ENCODE results near the gene EIF5A. TPM values are rescaled to one million over a fixed set of nuclear protein-coding genes. Genes with fewer than 3 reads are reported as not detected.

EIF5A gene
- total RNA-seq, 3 donors from 2014 or later (not counting 1 experiment from before 2014, with no cell fraction given): 483 to 608 (median 492) TPM

GRCh38 chr17:7348478-7349242 is 41.2 kb downstream of the EIF5A start:
- 92% methylated on average over 18 of the region's 19 CpGs for WGBS (ENCODE audit: insufficient coverage)
- no peak for TF ChIP-seq CTCF (IDR thresholded peaks at IDR 0.05)
- H3K36me3 Mint-ChIP-seq: no peaks in the 10 kb centered on the region
- no peaks in the 10 kb centered on the region for H3K27me3 ChIP-seq (ENCODE audit: control insufficient read depth, insufficient read depth, low read length)
- H3K4me3 ChIP-seq (ENCODE audit: low read length): no peak overlapping the region
- H3K4me1 ChIP-seq (ENCODE audit: control insufficient read depth, insufficient read depth, low read length): peaks cover 24% of the 10 kb centered on the region
- intact Hi-C loops (cut with micrococcal nuclease): no loop called here
- peak overlapping the region; percentile 65 to 89 for H3K27ac Mint-ChIP-seq
- ATAC-seq (no peak), DNase-seq (no peak)
- H3K4me3 Mint-ChIP-seq: no peak overlapping the region
- H3K27me3 Mint-ChIP-seq (ENCODE audit: low read depth in 2 of 2): no peaks in the 10 kb centered on the region
- H3K4me1 Mint-ChIP-seq: peaks cover 9 to 44% of the 10 kb centered on the region in 2 donors
- no peaks in the 10 kb centered on the region for H3K9me3 ChIP-seq (ENCODE audit: control insufficient read depth, insufficient read depth, low read length)
- H3K9me3 Mint-ChIP-seq: no peaks in the 10 kb centered on the region
- no peak overlapping the region for H3K27ac ChIP-seq (ENCODE audit: low read length)
- H3K36me3 ChIP-seq (ENCODE audit: control insufficient read depth, insufficient read depth, low read length): peaks cover 49% of the 10 kb centered on the region

- Mint-ChIP-seq H3K9me3 (no peaks in the 10 kb centered on the region), H3K4me1 (peaks cover 9 to 59% of the 10 kb centered on the region in 2 donors), H3K36me3 (no peaks in the 10 kb centered on the region), H3K27me3 (ENCODE audit: low read depth in 2 of 2) (no peaks in the 10 kb centered on the region), H3K27ac (peak within 1 kb of the TSS; percentile 89), H3K4me3 (peak within 1 kb of the TSS; percentile 97)
- Histone ChIP-seq H3K4me1 (ENCODE audit: control insufficient read depth, insufficient read depth, low read length) (peaks cover 45% of the 10 kb centered on the region), H3K9me3 (ENCODE audit: control insufficient read depth, insufficient read depth, low read length) (no peaks in the 10 kb centered on the region), H3K4me3 (ENCODE audit: low read length) (peak within 1 kb of the TSS; percentile 84), H3K36me3 (ENCODE audit: control insufficient read depth, insufficient read depth, low read length) (peaks cover 21% of the 10 kb centered on the region), H3K27me3 (ENCODE audit: control insufficient read depth, insufficient read depth, low read length) (no peaks in the 10 kb centered on the region), H3K27ac (ENCODE audit: low read length) (peak within 1 kb of the TSS; percentile 95)
- peak; percentile 1 for TF ChIP-seq CTCF (IDR thresholded peaks at IDR 0.05)
- intact Hi-C loops (cut with micrococcal nuclease): loop anchor here (5.0 to 10.0 kb wide), 2 partner anchors 85 to 333 kb away; partner anchors contain the start of genes FGF11, TMEM102, TP53 and WRAP53
- ATAC-seq (peak; percentile 75 to 88 (median 78)), DNase-seq (peak; percentile 79 to 83)
- WGBS (ENCODE audit: insufficient coverage): 2% methylated on average over 91 of the region's 91 CpGs
Measured at GRCh38 chr17:7351665-7352502, 44.5 kb downstream of the EIF5A start, which contains the start of gene KCTD11. KCTD11 (plus strand) TSS chr17:7352162.

GRCh38 chr17:7352503-7352889 is 45.1 kb downstream of the EIF5A start:
- Histone ChIP-seq H3K27ac (ENCODE audit: low read length) (peak overlapping the region; percentile 95), H3K36me3 (ENCODE audit: control insufficient read depth, insufficient read depth, low read length) (peaks cover 15% of the 10 kb centered on the region), H3K4me3 (ENCODE audit: low read length) (peak overlapping the region; percentile 84), H3K9me3 (ENCODE audit: control insufficient read depth, insufficient read depth, low read length) (no peaks in the 10 kb centered on the region), H3K27me3 (ENCODE audit: control insufficient read depth, insufficient read depth, low read length) (no peaks in the 10 kb centered on the region), H3K4me1 (ENCODE audit: control insufficient read depth, insufficient read depth, low read length) (peaks cover 45% of the 10 kb centered on the region)
- peak overlapping the region; percentile 97 for H3K4me3 Mint-ChIP-seq
- H3K9me3 Mint-ChIP-seq: no peaks in the 10 kb centered on the region
- no peak for TF ChIP-seq CTCF (IDR thresholded peaks at IDR 0.05)
- no peaks in the 10 kb centered on the region for H3K36me3 Mint-ChIP-seq
- DNase-seq (peak in 1 of 2 donors; percentile 51), ATAC-seq (no peak)
- no peaks in the 10 kb centered on the region for H3K27me3 Mint-ChIP-seq (ENCODE audit: low read depth in 2 of 2)
- H3K27ac Mint-ChIP-seq: peak overlapping the region; percentile 89
- intact Hi-C loops (cut with micrococcal nuclease): loop anchor here (5.0 to 10.0 kb wide), 2 partner anchors 85 to 332 kb away; partner anchors contain the start of genes FGF11, TMEM102, TP53 and WRAP53
- peaks cover 9 to 55% of the 10 kb centered on the region in 2 donors for H3K4me1 Mint-ChIP-seq
- 30% methylated on average over 10 of the region's 10 CpGs for WGBS (ENCODE audit: insufficient coverage)
